HL-60 (cell line): ENCODE data around the gene RNF6.

Source experiments
- DNase-seq, 2 experiments: peaks; one replicate each; pipeline ENCODE4 v3.0.0-alpha.2; 2010 to 2020; ENCODE audit warnings: low read depth in 1 of 2, low spot score in 1 of 2
- H3K27ac ChIP-seq: fragments of 250-450 bp; sonication (Bioruptor Pico); replicated peaks from 2 replicates; pipeline ENCODE4 v1.5.1; 2020; ENCODE audit warnings: mild to moderate bottlenecking, moderate library complexity
- H3K27me3 ChIP-seq: fragments of 250-450 bp; sonication (Bioruptor Pico); 2 replicates; pipeline ENCODE4 v1.5.1; 2021; ENCODE audit warnings: mild to moderate bottlenecking, moderate library complexity; ENCODE audit not compliant: insufficient read depth, poor library complexity, severe bottlenecking
- H3K4me3 ChIP-seq: replicated peaks from 2 replicates; pipeline ENCODE4 v1.5.1; 2011; ENCODE audit warnings: mild to moderate bottlenecking, control low read depth, low read length; ENCODE audit not compliant: insufficient read depth
- CTCF ChIP-seq: IDR thresholded peaks from one replicate; pipeline ENCODE4 v1.5.1; 2011; ENCODE audit warnings: low read length, control low read depth, inconsistent platforms; ENCODE audit not compliant: insufficient read depth
- GABPA ChIP-seq: IDR thresholded peaks from 2 replicates; pipeline ENCODE4 v1.6.1; 2012; ENCODE audit warnings: low read depth
- POLR2AphosphoS5 ChIP-seq: IDR thresholded peaks from 2 replicates; pipeline ENCODE4 v1.6.1; 2012; ENCODE audit warnings: low read depth
- REST ChIP-seq: IDR thresholded peaks from 2 replicates; pipeline ENCODE4 v1.6.1; 2012; ENCODE audit warnings: low read depth; ENCODE audit not compliant: insufficient replicate concordance
- SPI1 ChIP-seq: IDR thresholded peaks from 2 replicates; pipeline ENCODE4 v1.6.1; 2012; ENCODE audit warnings: low read depth, mild to moderate bottlenecking, borderline replicate concordance

The RNF6 gene

GRCh38 chr13:26213982-26214381, 8.1 kb downstream of the RNF6 start:
- Histone ChIP-seq H3K27me3 (no peaks in the 10 kb centered on the region), H3K27ac (no peak overlapping the region), H3K4me3 (no peak overlapping the region)
- TF ChIP-seq CTCF (no peak), SPI1 (no peak), GABPA (no peak), POLR2AphosphoS5 (no peak), REST (no peak)
- no peak for DNase-seq

- DNase-seq: no peak
- TF ChIP-seq SPI1: no peak
- TF ChIP-seq REST: no peak
- Histone ChIP-seq H3K27ac (no peak overlapping the region), H3K4me3 (no peak overlapping the region), H3K27me3 (no peaks in the 10 kb centered on the region)
Measured at GRCh38 chr13:26213345-26213744, 8.8 kb downstream of the RNF6 start.

GRCh38 chr13:26208287-26208686, 13.8 kb downstream of the RNF6 start:
- H3K4me3 ChIP-seq: no peak overlapping the region
- no peak for TF ChIP-seq POLR2AphosphoS5
- no peak for TF ChIP-seq GABPA
- no peak for TF ChIP-seq SPI1
- TF ChIP-seq REST: no peak
- TF ChIP-seq CTCF: no peak
- no peak overlapping the region for H3K27ac ChIP-seq
- H3K27me3 ChIP-seq: no peaks in the 10 kb centered on the region
- no peak for DNase-seq
